GM18858 (cell line): Measurements from ENCODE around the gene MAPK9.

Experiments
- ATAC-seq: cut with Tn5 transposase; IDR thresholded peaks from one replicate; pipeline ENCODE4 v1.9.1; 2021; ENCODE audit not compliant: unreplicated experiment

Gene MAPK9

GRCh38 chr5:180294913-180295555, 3.2 kb upstream of the MAPK9 start:
- no peak for ATAC-seq

GRCh38 chr5:180294411-180294810, 2.5 kb upstream of the MAPK9 start:
- no peak for ATAC-seq

- peak; percentile 20 for ATAC-seq
These were observed 496 bp downstream of the MAPK9 start for GRCh38 chr5:180291234-180291940.

GRCh38 chr5:180290568-180291233, 1.2 kb downstream of the MAPK9 start:
- ATAC-seq, result no peak

GRCh38 chr5:180289966-180290365, 1.9 kb downstream of the MAPK9 start:
- ATAC-seq, result no peak

GRCh38 chr5:180289433-180289832, 2.5 kb downstream of the MAPK9 start:
- ATAC-seq, result no peak

- ATAC-seq, result no peak
These were observed 4.0 kb downstream of the MAPK9 start for GRCh38 chr5:180287868-180288267.

- no peak for ATAC-seq
These were observed 4.5 kb downstream of the MAPK9 start for GRCh38 chr5:180287404-180287803.

GRCh38 chr5:180284149-180284548, 7.7 kb downstream of the MAPK9 start:
- ATAC-seq, result no peak

GRCh38 chr5:180283026-180283615, 8.8 kb downstream of the MAPK9 start:
- no peak for ATAC-seq

GRCh38 chr5:180282281-180282680, 9.6 kb downstream of the MAPK9 start:
- ATAC-seq, result no peak

GRCh38 chr5:180281706-180282105, 10.2 kb downstream of the MAPK9 start:
- ATAC-seq, result no peak

GRCh38 chr5:180274695-180275094, 17.2 kb downstream of the MAPK9 start:
- no peak for ATAC-seq

GRCh38 chr5:180271221-180271620, 20.7 kb downstream of the MAPK9 start:
- no peak for ATAC-seq

- ATAC-seq, result no peak
These were observed 32.6 kb downstream of the MAPK9 start for GRCh38 chr5:180259260-180259611.

GRCh38 chr5:180253036-180253824, 38.7 kb downstream of the MAPK9 start:
- no peak for ATAC-seq

GRCh38 chr5:180251887-180252286, 40.0 kb downstream of the MAPK9 start:
- ATAC-seq, result no peak

- no peak for ATAC-seq
These were observed 40.7 kb downstream of the MAPK9 start for GRCh38 chr5:180251141-180251540.

- ATAC-seq, result no peak
These were observed 41.6 kb downstream of the MAPK9 start for GRCh38 chr5:180250329-180250728.

GRCh38 chr5:180241600-180241999, 50.3 kb downstream of the MAPK9 start:
- ATAC-seq, result no peak

GRCh38 chr5:180238631-180239030, 53.3 kb downstream of the MAPK9 start:
- no peak for ATAC-seq
